GM18502 (cell line): ENCODE measurements around the gene ATXN7L2.
"Not testable (repeated sequence)": the region's sequence is repeated elsewhere in the genome, so short reads cannot be mapped to it uniquely, and the experiment has no call there.

Experiments used
- ATAC-seq: cut with Tn5 transposase; IDR thresholded peaks from one replicate; pipeline ENCODE4 v1.9.1; 2021; ENCODE audit warnings: mild to moderate bottlenecking; ENCODE audit not compliant: unreplicated experiment, poor library complexity

The ATXN7L2 gene, protein sequence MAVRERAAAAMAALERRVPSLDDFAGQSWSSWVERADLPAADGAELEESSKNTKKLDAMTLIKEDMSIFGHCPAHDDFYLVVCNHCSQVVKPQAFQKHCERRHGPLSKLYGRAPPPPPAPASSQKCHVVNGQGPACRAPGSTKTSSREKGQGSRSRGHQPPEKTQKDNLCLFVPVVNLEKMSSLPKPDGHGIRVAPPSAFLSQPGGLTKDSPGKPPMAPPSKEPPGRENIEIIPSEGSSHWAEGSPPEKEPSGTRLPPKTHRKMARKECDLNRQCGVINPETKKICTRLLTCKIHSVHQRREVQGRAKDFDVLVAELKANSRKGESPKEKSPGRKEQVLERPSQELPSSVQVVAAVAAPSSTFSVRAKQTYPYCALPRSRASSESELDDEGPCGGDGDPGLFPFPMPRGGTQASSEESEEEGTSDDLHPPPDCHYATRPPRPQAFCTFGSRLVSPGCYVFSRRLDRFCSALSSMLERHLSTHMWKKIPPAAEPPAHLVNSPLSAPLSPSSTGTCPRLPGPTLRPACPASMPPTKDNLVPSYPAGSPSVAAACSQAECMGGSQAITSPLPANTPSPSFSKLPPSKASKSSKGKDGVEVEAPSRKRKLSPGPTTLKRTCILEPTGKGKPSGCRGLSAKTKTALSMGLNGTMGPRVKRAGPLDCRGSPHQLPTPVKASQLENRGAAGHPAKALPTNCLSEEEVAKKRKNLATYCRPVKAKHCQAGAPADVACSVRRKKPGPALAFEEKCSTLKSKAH

DNA sequence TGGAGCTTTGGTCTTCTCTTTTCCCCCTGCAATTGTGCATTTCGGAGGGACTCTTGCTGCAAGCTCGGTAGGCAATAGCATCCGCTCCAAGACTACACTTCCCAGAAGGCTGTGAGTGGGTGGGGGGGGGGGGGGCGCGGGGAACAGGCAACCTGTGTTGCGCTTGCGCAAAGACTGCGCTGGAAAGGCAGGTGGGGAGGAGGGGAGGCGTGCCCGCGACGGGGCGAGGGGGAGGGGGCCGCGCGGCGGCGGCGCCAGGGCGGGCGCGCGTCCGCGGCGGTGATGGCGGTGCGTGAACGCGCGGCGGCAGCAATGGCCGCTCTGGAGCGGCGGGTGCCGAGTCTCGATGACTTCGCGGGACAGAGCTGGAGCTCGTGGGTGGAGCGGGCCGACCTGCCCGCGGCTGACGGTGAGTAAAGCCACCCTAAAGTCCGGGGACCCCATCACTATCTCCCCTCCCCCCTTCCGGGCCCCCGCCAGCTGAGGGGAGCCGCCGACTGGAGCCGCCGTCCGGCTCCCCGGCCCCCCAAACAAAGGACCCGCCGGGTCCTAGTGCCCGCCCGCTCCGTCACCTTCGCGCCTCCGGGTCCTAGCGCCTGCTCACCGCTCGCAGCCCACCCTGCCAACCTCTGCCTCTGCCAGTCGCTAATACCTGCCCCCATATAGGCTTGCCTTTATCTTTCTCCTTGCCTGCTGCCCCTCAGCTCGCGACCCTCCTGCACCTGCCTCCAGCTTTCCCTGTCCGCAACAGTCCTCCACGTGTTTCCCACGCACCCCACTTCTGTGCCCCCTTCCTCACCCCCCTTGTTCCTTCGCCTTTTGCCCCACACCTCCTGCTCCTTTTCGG is at the start of gene ATXN7L2:
Gene ATXN7L2 (plus strand): TSS at position 234 of the 847 bp plus-strand sequence. CDS start 49 bp downstream, at position 283.
- ATAC-seq, result peak; percentile 79

DNA sequence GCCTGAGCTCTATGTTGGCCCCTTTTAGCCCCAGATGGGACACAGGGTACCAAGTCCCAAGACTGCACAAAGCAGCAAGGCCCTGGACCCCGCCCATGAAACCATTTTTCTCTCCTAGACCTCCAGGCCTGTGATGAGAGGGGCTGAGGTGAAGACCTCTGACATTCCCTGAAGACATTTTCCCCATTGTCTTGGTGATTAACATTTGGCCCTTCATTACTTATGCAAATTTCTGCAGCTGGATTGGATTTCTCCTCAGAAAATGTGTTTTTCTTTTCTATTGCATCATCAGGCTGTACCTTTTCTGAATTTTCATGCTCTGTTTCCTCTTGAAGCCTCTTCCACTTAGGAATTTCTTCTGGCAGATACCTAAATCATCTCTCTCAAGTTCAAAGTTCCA is 49.2 kb upstream of the ATXN7L2 start:
- no peak for ATAC-seq

DNA sequence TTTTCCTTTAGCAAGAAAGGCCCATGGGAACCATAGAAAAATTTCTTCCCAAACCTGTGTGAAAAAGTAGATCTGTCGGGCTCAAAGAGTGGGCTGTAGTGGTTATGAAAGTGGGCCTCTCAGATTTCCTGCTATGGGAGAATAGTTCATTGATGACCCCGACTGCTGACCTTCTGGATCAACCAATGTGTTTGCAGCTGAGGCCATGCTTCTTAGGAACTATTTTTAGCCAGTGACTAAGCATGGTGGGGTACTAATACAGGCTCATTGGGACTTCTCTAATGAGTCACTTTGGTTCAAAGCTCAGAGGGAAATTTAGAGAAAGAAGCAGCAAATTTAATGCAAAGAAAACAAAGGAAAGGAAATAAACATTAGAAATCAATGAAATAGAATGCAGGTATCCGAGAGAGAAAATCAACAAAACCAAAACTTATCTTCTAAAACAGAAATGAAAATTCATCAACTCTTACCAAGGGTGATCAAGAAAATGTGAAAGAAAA is 44.9 kb upstream of the ATXN7L2 start:
- no peak for ATAC-seq

GRCh38 chr1:109441069-109441468 is 42.6 kb upstream of the ATXN7L2 start:
- ATAC-seq, result no peak

DNA sequence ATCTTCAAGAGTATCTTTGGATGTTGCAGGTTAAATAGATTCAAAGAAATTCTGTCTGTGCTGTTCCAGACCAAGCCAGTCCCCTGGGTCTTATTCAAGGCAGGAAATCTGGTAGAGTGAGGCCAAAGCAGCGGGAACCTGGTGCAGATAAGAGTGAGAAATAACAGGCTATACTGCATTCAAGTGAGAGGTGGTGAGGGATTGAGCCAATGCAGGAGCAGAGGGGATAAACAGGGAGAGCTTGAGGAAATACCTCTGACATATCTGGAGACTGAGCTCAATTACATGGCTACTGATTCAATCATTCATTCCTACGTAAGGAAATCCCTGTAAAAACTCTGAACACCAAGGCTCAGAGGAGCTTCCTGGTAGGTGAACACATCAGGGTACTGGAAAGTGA is 40.2 kb upstream of the ATXN7L2 start:
- no peak for ATAC-seq

DNA sequence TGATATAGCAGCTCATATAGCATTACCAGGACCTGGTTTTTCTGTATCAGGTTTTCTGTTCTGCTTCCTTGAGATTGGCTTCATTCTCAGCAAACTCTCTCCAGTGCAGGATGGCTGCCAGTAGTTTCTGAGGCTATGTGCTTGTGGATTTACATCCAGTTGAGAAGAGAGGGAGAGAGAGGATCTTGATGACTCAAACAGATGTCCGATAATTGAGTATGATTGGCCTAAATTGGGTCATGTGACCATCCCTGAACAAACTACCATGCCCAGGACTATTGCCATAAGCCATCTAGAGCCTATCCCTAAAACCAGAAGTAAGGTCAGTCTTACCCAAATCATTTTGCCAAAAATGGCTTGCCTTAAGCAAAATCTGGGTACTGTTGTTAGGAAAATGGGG is 39.4 kb upstream of the ATXN7L2 start:
- no peak for ATAC-seq

GRCh38 chr1:109445949-109446695 is 37.6 kb upstream of the ATXN7L2 start:
- not testable (repeated sequence) for ATAC-seq

DNA sequence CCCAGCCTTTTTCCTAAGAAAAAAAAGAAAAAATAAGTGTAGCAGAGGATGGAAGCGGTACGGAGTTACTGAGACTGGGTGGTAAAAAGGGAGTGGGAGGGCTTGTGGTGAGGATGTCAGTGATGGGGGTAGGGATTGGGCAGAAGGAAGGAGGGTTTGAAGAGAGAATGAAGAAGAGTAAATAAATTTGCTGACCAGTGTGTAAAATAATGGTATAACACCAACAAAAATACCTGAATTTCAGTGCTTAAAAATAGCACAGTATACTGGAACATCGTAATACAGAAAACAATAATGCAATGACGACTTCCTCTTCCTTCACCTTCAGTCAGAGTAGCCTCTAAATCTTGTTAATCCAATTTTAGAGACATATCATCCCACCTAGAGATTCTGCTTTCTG is 36.2 kb upstream of the ATXN7L2 start:
- no peak for ATAC-seq

DNA sequence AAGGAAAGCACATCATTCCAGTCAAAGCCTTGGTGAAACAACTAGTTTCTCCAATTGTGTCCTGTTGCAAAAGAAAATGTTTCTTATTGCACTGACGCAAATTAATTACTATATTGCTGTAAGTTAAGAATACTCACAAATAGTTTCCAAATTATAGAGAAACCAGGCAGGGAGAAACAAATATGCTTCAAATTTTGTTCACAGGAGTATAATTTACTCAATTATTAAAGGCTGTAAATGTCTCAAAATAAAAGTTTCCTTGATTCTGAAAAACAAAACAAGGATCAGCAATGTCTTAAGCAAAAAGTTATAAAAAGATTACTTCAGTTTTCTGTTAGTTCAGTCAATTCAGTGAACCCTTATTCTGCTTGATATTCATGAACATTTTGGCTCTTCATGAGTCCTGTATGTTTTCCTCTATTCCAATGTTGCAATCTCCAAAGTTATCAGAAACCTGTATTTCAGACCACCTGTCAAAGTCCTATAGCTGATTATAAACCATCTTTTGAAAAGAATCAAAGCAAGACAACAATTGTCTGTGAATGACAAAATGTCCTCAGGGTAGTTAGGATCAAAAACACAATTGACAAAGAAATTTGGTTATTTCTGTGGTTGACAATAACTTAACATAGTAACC is 29.1 kb upstream of the ATXN7L2 start:
- no peak for ATAC-seq

DNA sequence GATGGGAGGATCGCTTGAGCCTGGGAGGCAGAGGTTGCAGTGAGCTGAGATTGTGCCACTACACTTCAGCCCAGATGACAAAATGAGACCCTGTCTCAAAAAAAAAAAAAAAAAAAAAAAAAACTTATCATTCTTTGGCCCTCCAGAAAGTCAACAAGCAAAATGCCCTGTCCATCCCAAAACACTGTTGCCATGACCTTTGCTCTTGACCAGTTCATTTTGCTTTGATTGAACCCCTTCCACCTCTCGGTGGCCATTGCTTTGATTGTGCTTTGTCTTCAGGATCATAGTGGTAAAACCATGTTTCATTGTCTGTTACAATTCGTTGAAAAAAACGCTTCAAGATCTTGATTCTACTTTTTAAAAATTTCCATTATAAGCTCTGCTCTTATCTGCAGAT is 25.9 kb upstream of the ATXN7L2 start:
- ATAC-seq, result no peak

GRCh38 chr1:109466125-109466451 is 17.6 kb upstream of the ATXN7L2 start:
- no peak for ATAC-seq

- ATAC-seq, result no peak
Observed at GRCh38 chr1:109466452-109467300, 17.0 kb upstream of the ATXN7L2 start, which contains the start of gene SYPL2. SYPL2 (plus strand) TSS chr1:109466546; CDS start chr1:109466844, 298 bp downstream.

GRCh38 chr1:109467301-109467777 is 16.4 kb upstream of the ATXN7L2 start:
- ATAC-seq, result no peak

- ATAC-seq, result no peak
Observed at GRCh38 chr1:109468061-109468460, 15.6 kb upstream of the ATXN7L2 start.

GRCh38 chr1:109468903-109469302 is 14.8 kb upstream of the ATXN7L2 start:
- ATAC-seq, result no peak

- ATAC-seq, result no peak
Observed at GRCh38 chr1:109470245-109470644, 13.5 kb upstream of the ATXN7L2 start.

GRCh38 chr1:109472779-109473178 is 10.9 kb upstream of the ATXN7L2 start:
- ATAC-seq, result no peak

DNA sequence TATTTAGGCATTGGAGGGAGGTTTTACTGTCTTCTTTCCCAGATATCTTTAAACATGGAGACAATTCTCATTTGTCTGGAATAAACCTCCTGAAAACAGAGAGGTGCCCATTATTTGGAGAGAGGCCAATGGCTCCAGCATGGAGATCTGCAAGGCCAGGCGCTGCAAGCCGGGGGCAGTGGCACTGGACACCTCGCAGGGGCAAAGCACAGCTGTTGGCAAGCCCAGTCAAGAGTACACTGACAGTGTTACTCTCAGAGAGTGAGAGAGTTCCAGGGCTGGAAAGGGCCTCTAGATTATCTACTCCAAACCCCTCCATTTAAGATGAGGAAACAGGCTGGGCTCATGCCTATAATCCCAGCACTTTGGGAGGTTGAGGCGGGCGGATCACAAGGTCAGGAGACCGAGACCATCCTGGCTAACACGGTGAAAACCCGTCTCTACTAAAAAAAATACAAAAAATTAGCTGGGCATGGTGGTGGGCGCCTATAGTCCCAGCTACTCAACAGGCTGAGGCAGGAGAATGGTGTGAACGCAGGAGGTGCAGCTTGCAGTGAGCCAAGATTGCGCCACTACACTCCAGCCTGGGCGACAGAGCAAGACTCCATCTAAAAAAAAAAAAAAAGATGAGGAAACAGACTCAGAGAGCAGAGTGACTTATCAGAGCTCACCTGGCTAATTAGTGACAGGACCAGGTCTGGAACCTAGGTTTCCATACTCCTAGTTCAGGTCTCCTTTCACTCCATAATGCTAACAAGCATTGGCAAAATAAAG is 10.2 kb upstream of the ATXN7L2 start:
- ATAC-seq, result not testable (repeated sequence)
